IMR-90 (cell line): ENCODE data around the gene LGALS13. TPM values are rescaled to one million over a fixed set of nuclear protein-coding genes. Genes with fewer than 3 reads are reported as not detected.

ENCODE experiments used
- ATAC-seq: fragments of 200-7000 bp; cut with Tn5 transposase; 2 replicates; pipeline ENCODE4 v1.9.1; 2020; ENCODE audit warnings: low read depth, mild to moderate bottlenecking, moderate library complexity
- BruUV-seq: library from RNA; stranded (reverse); fragments of 400-500 nt; replicated peaks from 2 replicates; lab custom pipeline; 2021; lab: Mats Ljungman, UMichigan
- CTCF ChIA-PET: fragments of 300-600 bp; formaldehyde crosslinking; extraction: SDS; loops from one replicate; lab custom pipeline; 2021; ENCODE audit warnings: antibody characterized with exemption; lab: Yijun Ruan, JAX
- POLR2A ChIA-PET: fragments of 300-600 bp; sonication (Branson Sonifier 250); formaldehyde crosslinking; loops from one replicate; lab custom pipeline; 2022; ENCODE audit warnings: antibody characterized with exemption; ENCODE audit not compliant: unreplicated experiment; lab: Charles Lee
- DNase-seq: peaks from one replicate; pipeline ENCODE4 v3.0.0; 2013
- H2AFZ ChIP-seq: replicated peaks from 2 replicates; pipeline ENCODE3; 2013; ENCODE audit warnings: low read length, mild to moderate bottlenecking; ENCODE audit not compliant: poor library complexity
- H2AK5ac ChIP-seq: 2 replicates; pipeline ENCODE4 v1.6.1; 2013; ENCODE audit warnings: low read depth, low read length, inconsistent platforms
- H2AK9ac ChIP-seq: replicated peaks from 2 replicates; pipeline ENCODE3; 2013; ENCODE audit warnings: mild to moderate bottlenecking, low read depth, low read length, moderate library complexity; ENCODE audit not compliant: poor library complexity
- H2BK120ac ChIP-seq: 2 replicates; pipeline ENCODE4 v1.6.1; 2013; ENCODE audit warnings: low read depth, low read length, inconsistent platforms
- H2BK15ac ChIP-seq: 3 replicates; pipeline ENCODE4 v1.6.1; 2013; ENCODE audit warnings: low read depth, low read length, inconsistent platforms
- H2BK20ac ChIP-seq: 2 replicates; pipeline ENCODE4 v1.6.1; 2013; ENCODE audit warnings: low read depth, mild to moderate bottlenecking, inconsistent platforms, low read length, moderate library complexity
- H2BK5ac ChIP-seq: 2 replicates; pipeline ENCODE4 v1.6.1; 2013; ENCODE audit warnings: mild to moderate bottlenecking, low read depth, low read length, inconsistent platforms; ENCODE audit not compliant: poor library complexity, severe bottlenecking
- H3K14ac ChIP-seq: replicated peaks from 2 replicates; pipeline ENCODE4 v1.6.1; 2013; ENCODE audit warnings: low read depth, low read length, inconsistent platforms
- H3K18ac ChIP-seq: 2 replicates; pipeline ENCODE4 v1.6.1; 2013; ENCODE audit warnings: low read depth, low read length, control low read depth
- H3K23ac ChIP-seq: 2 replicates; pipeline ENCODE4 v1.6.1; 2013; ENCODE audit warnings: low read depth, low read length, inconsistent platforms
- H3K27ac ChIP-seq: 2 replicates; pipeline ENCODE4 v1.5.1; 2013; ENCODE audit warnings: mild to moderate bottlenecking, control low read depth, low read length; ENCODE audit not compliant: insufficient read depth
- H3K27me3 ChIP-seq: 2 replicates; pipeline ENCODE4 v1.6.1; 2013; ENCODE audit warnings: low read length; ENCODE audit not compliant: control insufficient read depth, insufficient read depth
- H3K36me3 ChIP-seq: 2 replicates; pipeline ENCODE4 v1.6.1; 2013; ENCODE audit warnings: low read length, mixed read lengths; ENCODE audit not compliant: control insufficient read depth, insufficient read depth
- H3K4ac ChIP-seq: 2 replicates; pipeline ENCODE4 v1.6.1; 2013; ENCODE audit warnings: low read depth, low read length, inconsistent platforms
- H3K4me1 ChIP-seq: 2 replicates; pipeline ENCODE4 v1.6.1; 2013; ENCODE audit warnings: low read length, mixed read lengths; ENCODE audit not compliant: control insufficient read depth, insufficient read depth
- H3K4me2 ChIP-seq: 2 replicates; pipeline ENCODE4 v1.6.1; 2013; ENCODE audit warnings: low read depth, mild to moderate bottlenecking, control low read depth, low read length, moderate library complexity
- H3K4me3 ChIP-seq: 2 replicates; pipeline ENCODE4 v1.5.1; 2013; ENCODE audit warnings: low read depth, mild to moderate bottlenecking, control low read depth, low read length, moderate library complexity; ENCODE audit not compliant: insufficient read depth
- H3K56ac ChIP-seq: 2 replicates; pipeline ENCODE4 v1.6.1; 2013; ENCODE audit warnings: low read length, inconsistent platforms; ENCODE audit not compliant: insufficient read depth; ENCODE audit errors: extremely low read depth
- H3K79me1 ChIP-seq, 2 experiments: 2 replicates each; pipeline ENCODE4 v1.6.1; 2013; ENCODE audit warnings: low read length in 2 of 2, inconsistent platforms in 1 of 2, low read depth in 1 of 2
- H3K9ac ChIP-seq: 2 replicates; pipeline ENCODE4 v1.6.1; 2013; ENCODE audit warnings: low read depth, low read length, control low read depth
- H3K9me1 ChIP-seq: 2 replicates; pipeline ENCODE4 v1.6.1; 2013; ENCODE audit warnings: low read length, inconsistent platforms; ENCODE audit not compliant: insufficient read depth
- H3K9me3 ChIP-seq: 2 replicates; pipeline ENCODE4 v1.6.1; 2013; ENCODE audit warnings: low read length; ENCODE audit not compliant: control insufficient read depth, insufficient read depth
- H4K20me1 ChIP-seq: 2 replicates; pipeline ENCODE4 v1.6.1; 2013; ENCODE audit warnings: low read length, inconsistent platforms; ENCODE audit not compliant: insufficient read depth
- H4K5ac ChIP-seq: 2 replicates; pipeline ENCODE4 v1.6.1; 2013; ENCODE audit warnings: mild to moderate bottlenecking, low read depth, low read length, control low read depth
- H4K8ac ChIP-seq, 2 experiments: 2 replicates each; pipeline ENCODE4 v1.6.1; 2013; ENCODE audit warnings: low read depth in 2 of 2, low read length in 2 of 2, control low read depth in 1 of 2, inconsistent platforms in 1 of 2
- H4K91ac ChIP-seq: 2 replicates; pipeline ENCODE4 v1.6.1; 2013; ENCODE audit warnings: low read depth, low read length, inconsistent platforms; ENCODE audit not compliant: insufficient read depth
- CHD1 ChIP-seq: IDR thresholded peaks from 2 replicates; pipeline ENCODE4 v1.6.1; 2012; ENCODE audit warnings: low read depth, low read length, improper control_type of control experiment
- FOS ChIP-seq: fragments of 150-350 bp; IDR thresholded peaks from 2 replicates; pipeline ENCODE4 v1.6.1; 2016; ENCODE audit warnings: low read depth, low read length
- NFE2L2 ChIP-seq: fragments of 150-350 bp; IDR thresholded peaks from 2 replicates; pipeline ENCODE4 v1.6.1; 2016; ENCODE audit warnings: low read depth, mild to moderate bottlenecking, low read length
- WGBS, 2 experiments: methylation state at CpG; one replicate each; pipeline versions ENCODE4 v1.1.5 to v1.1.7; 2013; ENCODE audit warnings: missing lambda C conversion rate in 2 of 2; ENCODE audit not compliant: insufficient read length in 1 of 2; ENCODE audit errors: extremely low coverage in 2 of 2; 5-methylcytosine and 5-hydroxymethylcytosine counted together
- dilution Hi-C: fragments of 300-500 bp; cut with HindIII; formaldehyde crosslinking; loops from one replicate; pipeline ENCODE4 v1.14.3; 2018; ENCODE audit warnings: low sequenced_read_pairs; ENCODE audit not compliant: unreplicated experiment
- in situ Hi-C: fragments of 300-500 bp; cut with MboI; formaldehyde crosslinking; loops from 3 replicates; pipeline ENCODE4 v1.14.3; 2019; ENCODE audit warnings: low sequenced_read_pairs, inconsistent platforms, mixed read lengths
- intact Hi-C: fragments of 100-400 bp; cut with micrococcal nuclease; formaldehyde crosslinking; loops from 2 replicates; pipeline ENCODE4 v1.10.0; 2022
- polyA plus RNA-seq, 3 experiments: library from polyadenylated mRNA; depleted of rRNA; stranded (reverse); fragments of >200 nt; gene quantifications; 2 replicates each; pipeline ENCODE4 v1.2.3, GENCODE V29; 2012; ENCODE audit warnings: low replicate concordance in 1 of 3
- total RNA-seq: library from RNA; depleted of rRNA; stranded (reverse); fragments of >200 nt; gene quantifications from 2 replicates; pipeline ENCODE4 v1.2.3, GENCODE V29; 2012

The LGALS13 gene
- total and polyA plus RNA-seq, 2 of the 4 experiments (the other 2 are of a cell fraction): not detected

GRCh38 chr19:39645800-39646411 lies 43.6 kb downstream of the LGALS13 start:
- Histone ChIP-seq H3K4me1 (no peaks in the 10 kb centered on the region), H3K27me3 (no peaks in the 10 kb centered on the region), H3K36me3 (no peaks in the 10 kb centered on the region), H3K4me2 (no peak overlapping the region), H2AK5ac (no peak overlapping the region), H4K91ac (no peak overlapping the region), H3K9me3 (no peaks in the 10 kb centered on the region), H2BK120ac (no peak overlapping the region), H2AK9ac (no peak overlapping the region), H3K4ac (no peak overlapping the region), H3K18ac (no peak overlapping the region), H3K4me3 (no peak overlapping the region), H3K9me1 (no peaks in the 10 kb centered on the region), H3K79me1 (no peaks in the 10 kb centered on the region), H4K8ac (no peak overlapping the region), H4K20me1 (no peaks in the 10 kb centered on the region), H3K23ac (no peak overlapping the region), H2BK20ac (no peak overlapping the region), H2AFZ (no peak overlapping the region), H3K27ac (no peak overlapping the region), H2BK15ac (no peak overlapping the region), H3K9ac (no peak overlapping the region), H3K14ac (no peak overlapping the region), H3K56ac (no peak overlapping the region), H2BK5ac (no peak overlapping the region), H4K5ac (no peak overlapping the region)
- BruUV-seq: no TSS peak
- ChIA-PET CTCF (interaction anchor here (1.0 kb wide), 1 partner anchor 94 kb away, joined by 4 read pairs; no protein-coding TSS in a partner anchor), POLR2A (no interaction called here)
- intact Hi-C loops (loop anchor here (2.0 kb wide), 1 partner anchor 47 kb away; no protein-coding TSS in a partner anchor), in situ Hi-C loops (no loop called here), dilution Hi-C loops (no loop called here)
- WGBS, 2 experiments: no CpG with 5 or more reads among the region's 6 CpGs
- ATAC-seq (peak; percentile 53; the same call in 1 of the 2 replicates), DNase-seq (peak; percentile 15)
- no peak for TF ChIP-seq NFE2L2
- TF ChIP-seq FOS: no peak
- TF ChIP-seq CHD1: no peak
